Naive thymus-derived CD8-positive, alpha-beta T cell (primary cell): ENCODE measurements around the gene RPP14. TPM values are rescaled to one million over a fixed set of nuclear protein-coding genes. Genes with fewer than 3 reads are reported as not detected.
A peak's percentile ranks its signal among the peaks of the same experiment; 100 is the strongest.
"Not testable (repeated sequence)": the region's sequence is repeated elsewhere in the genome, so short reads cannot be mapped to it uniquely, and the experiment has no call there.

Source experiments
- ATAC-seq, 2 donors: fragments of 150-1000 bp; cut with Tn5 transposase in 1 of 2; sonication (Bioruptor Pico), chemical (Tn5 transposase) in 1 of 2; 1 replicate in 1 of 2; 2 replicates in 1 of 2; pipeline ENCODE4 v1.10.0; 2021; ENCODE audit warnings: mild to moderate bottlenecking in 2 of 2, moderate library complexity in 2 of 2
- POLR2A ChIA-PET: fragments of 350-600 bp; sonication (Branson Sonifier 250); formaldehyde crosslinking; loops from one replicate; lab custom pipeline; 2021; ENCODE audit warnings: antibody characterized with exemption; lab: Charles Lee
- DNase-seq, 10 donors: peaks; one replicate each; pipeline versions ENCODE4 v3.0.0 to v3.0.0-alpha.2; 2020 to 2022
- H3K27ac Mint-ChIP-seq, 10 donors: one replicate each; pipeline ENCODE4 v1.8.0; 2020 to 2022; ENCODE audit warnings: mild to moderate bottlenecking in 10 of 10, mixed read lengths in 10 of 10, moderate library complexity in 4 of 10, inconsistent platforms in 1 of 10
- H3K27me3 Mint-ChIP-seq, 5 donors: one replicate each; pipeline ENCODE4 v1.8.0; 2021 to 2022; ENCODE audit warnings: mixed read lengths in 5 of 5
- H3K36me3 Mint-ChIP-seq, 3 donors: one replicate each; pipeline ENCODE4 v1.8.0; 2020 to 2022; ENCODE audit warnings: mixed read lengths in 3 of 3, mild to moderate bottlenecking in 2 of 3, inconsistent platforms in 1 of 3
- H3K4me1 Mint-ChIP-seq, 4 donors: one replicate each; pipeline ENCODE4 v1.8.0; 2021 to 2022; ENCODE audit warnings: mixed read lengths in 4 of 4
- H3K4me3 Mint-ChIP-seq, 10 donors: one replicate each; pipeline ENCODE4 v1.8.0; 2020 to 2022; ENCODE audit warnings: mild to moderate bottlenecking in 10 of 10, mixed read lengths in 10 of 10, moderate library complexity in 6 of 10, inconsistent platforms in 1 of 10
- H3K9me3 Mint-ChIP-seq, 9 donors: one replicate each; pipeline ENCODE4 v1.8.0; 2020 to 2022; ENCODE audit warnings: mixed read lengths in 9 of 9, mild to moderate bottlenecking in 3 of 9, inconsistent platforms in 1 of 9, moderate library complexity in 1 of 9
- polyA plus RNA-seq, 3 donors: library from polyadenylated mRNA; unstranded; fragments of 300-500 nt; fragmentation: Illumina TruSeq; gene quantifications; one replicate each; pipeline ENCODE4 v1.2.3, GENCODE V29; 2021
- total RNA-seq, 8 experiments: library from RNA in 2 of 8; stranded (reverse) in 2 of 8; gene quantifications; one replicate each; pipeline ENCODE4 v1.2.3 and lab custom pipeline; 2021 to 2026

The RPP14 gene
- total RNA-seq (10 to 100 TPM; 19.4 to 20.4 TPM), polyA plus RNA-seq (1 to 10 TPM; 7.5 to 8.5 (median 7.8) TPM), total RNA-seq (lab: John Stamatoyannopoulos, UW) (7.5 to 14.4 (median 12.1) reads per million in 6 experiments)

DNA sequence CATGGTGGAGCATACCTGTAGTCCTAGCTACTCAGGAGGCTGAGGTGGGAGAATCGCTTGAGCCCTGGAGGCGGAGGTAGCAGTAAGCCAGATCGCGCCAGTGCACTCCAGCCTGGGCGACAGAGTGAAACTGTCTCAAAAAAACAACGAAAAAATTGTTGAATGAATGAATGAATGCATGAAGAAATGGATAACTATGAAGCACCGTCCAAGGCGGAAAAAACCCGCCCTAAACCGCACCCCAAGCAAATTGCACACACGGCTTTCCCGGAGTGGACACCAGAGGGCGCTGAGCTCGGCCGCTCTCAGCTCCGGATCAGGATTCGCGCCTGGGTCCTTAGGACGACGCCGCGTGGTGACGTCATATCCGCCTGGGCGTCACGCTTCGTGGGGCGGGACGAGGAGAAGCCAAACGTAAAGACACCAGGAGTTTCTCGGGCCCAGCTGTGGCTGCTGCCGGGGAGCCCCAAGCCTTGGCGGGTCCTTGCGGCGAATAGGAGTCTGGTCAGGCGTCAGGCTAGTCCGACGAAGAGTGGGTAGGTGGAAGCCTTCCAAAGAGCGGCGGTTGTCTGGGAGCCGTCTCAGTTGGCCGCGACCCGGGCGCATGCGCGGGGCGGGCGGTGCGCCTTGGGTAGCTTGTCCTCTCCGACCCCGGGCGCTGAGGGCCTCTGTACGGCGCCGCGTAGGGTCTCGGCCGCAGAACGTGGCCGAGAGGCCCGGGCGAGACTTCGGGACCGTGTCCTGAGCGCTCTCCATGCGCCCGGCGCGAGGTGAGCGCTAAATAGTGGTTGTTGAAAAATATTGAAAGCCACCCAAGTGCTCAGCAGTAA lies at the start of gene RPP14, which contains the start of gene HTD2:
Gene RPP14, plus strand, starts transcription at position 364 of the 830 bp plus-strand sequence. CDS start 4,085 bp downstream, outside the sequence.
Gene HTD2, plus strand, starts transcription at position 639 of the 830 bp plus-strand sequence. CDS start 11,094 bp downstream, outside the sequence.
- Mint-ChIP-seq H3K9me3 (peaks cover 0 to 13% (median 5%) of the 10 kb centered on the region in 9 donors), H3K27ac (peak within 1 kb of the TSS; percentile 97 to 100 (median 100)), H3K36me3 (peaks cover 0 to 18% (median 10%) of the 10 kb centered on the region in 3 donors), H3K27me3 (peaks cover 3 to 20% (median 11%) of the 10 kb centered on the region in 5 donors), H3K4me3 (peak within 1 kb of the TSS; percentile 92 to 100 (median 98)), H3K4me1 (peaks cover 11 to 44% (median 39%) of the 10 kb centered on the region in 4 donors)
- peak; percentile 95 to 100 (median 99) for DNase-seq
- ATAC-seq: peak; percentile 86 to 90
- POLR2A ChIA-PET: interaction anchor here (0.5 to 2.4 kb wide), 26 partner anchors 10 to 1749 kb away, joined by 3 to 33 read pairs (median 4); partner anchors contain the start of genes ABHD6, APPL1, ARF4 and CCDC66

DNA sequence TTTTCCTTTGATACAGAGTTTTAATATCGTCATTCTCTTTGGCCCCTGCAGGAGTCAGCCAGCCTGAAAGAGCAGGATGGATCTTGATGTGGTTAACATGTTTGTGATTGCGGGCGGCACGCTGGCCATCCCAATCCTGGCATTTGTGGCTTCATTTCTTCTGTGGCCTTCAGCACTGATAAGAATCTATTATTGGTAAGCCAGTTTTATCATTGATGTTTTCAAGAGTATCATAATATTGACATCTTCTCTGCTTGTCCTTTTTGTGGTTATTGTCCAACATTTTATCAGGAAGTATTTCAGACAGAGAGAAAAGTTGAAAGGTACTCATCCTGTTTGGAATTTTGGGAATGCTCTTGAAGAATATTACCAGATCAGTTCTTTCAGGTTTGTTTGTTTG lies 49.5 kb upstream of the RPP14 start:
- POLR2A ChIA-PET: no interaction called here
- DNase-seq: no peak
- Mint-ChIP-seq H3K4me1 (peaks cover 0 to 8% (median 2%) of the 10 kb centered on the region in 4 donors), H3K27me3 (no peaks in the 10 kb centered on the region), H3K9me3 (no peaks in the 10 kb centered on the region), H3K4me3 (no peak overlapping the region), H3K27ac (no peak overlapping the region), H3K36me3 (peaks cover 5 to 42% (median 20%) of the 10 kb centered on the region in 3 donors)
- no peak for ATAC-seq

DNA sequence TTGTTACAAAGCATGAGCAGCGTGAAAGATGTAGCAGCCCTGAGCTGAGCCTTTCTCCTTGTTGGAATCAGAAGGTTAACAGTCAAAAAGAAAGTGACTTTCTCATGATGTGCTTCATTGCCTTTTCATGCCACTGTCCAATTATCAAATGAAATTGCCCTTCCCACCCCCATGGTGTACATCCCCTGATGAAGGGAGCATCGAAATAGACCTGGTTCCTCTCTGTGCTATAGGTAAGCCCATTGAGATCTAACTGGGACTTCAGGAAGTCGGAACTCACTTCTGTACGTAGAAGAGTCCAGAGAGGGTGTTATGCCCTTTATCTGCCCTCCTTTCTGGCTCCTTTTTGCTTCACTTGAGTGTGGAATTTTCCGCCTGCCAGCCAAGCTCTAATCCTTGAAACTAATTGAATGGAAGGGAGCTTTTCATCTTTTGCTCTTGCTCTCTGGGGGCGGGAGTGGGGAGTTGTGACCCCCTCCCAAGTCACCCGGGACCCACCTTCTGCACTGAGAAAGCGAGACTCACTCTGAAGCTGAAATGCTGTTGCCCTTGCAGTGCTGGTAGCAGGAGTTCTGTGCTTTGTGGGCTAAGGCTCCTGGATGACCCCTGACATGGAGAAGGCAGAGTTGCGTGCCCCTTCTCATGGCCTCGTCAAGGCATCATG lies 47.5 kb upstream of the RPP14 start:
- no peaks in the 10 kb centered on the region for H3K9me3 Mint-ChIP-seq
- peaks cover 0 to 3% (median 1%) of the 10 kb centered on the region in 4 donors for H3K4me1 Mint-ChIP-seq
- H3K36me3 Mint-ChIP-seq: peaks cover 5 to 39% (median 20%) of the 10 kb centered on the region in 3 donors
- no peak overlapping the region for H3K4me3 Mint-ChIP-seq
- POLR2A ChIA-PET: no interaction called here
- no peaks in the 10 kb centered on the region for H3K27me3 Mint-ChIP-seq
- DNase-seq: no peak
- H3K27ac Mint-ChIP-seq: peak overlapping the region in 1 of 10 donors; percentile 40
- ATAC-seq: no peak

DNA sequence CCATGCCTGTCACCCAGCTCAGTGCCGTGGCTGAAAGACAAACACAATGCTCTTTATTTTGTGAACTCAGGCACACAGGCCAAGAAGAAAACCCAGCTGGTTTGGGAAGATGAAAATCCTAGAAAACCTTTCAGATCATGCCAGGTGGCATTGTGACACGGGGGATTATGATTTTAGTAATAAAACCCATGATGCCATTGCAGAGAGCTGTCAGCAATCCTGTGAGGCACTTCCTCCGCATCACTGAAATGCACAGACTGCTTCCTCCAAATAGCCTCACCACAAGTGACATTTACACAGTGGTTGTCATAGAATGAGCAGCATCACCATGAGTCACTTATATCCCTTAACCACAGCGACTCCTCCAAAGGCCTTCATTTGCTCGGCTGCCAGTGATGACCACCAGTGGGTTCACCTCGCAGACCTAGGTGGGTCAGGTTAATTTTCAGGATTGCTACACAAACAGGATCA lies 45.7 kb upstream of the RPP14 start:
- H3K36me3 Mint-ChIP-seq: peaks cover 5 to 39% (median 20%) of the 10 kb centered on the region in 3 donors
- ATAC-seq (no peak), DNase-seq (no peak)
- no peak overlapping the region for H3K27ac Mint-ChIP-seq
- no peaks in the 10 kb centered on the region for H3K27me3 Mint-ChIP-seq
- H3K4me1 Mint-ChIP-seq: peaks cover 0 to 3% (median 1%) of the 10 kb centered on the region in 4 donors
- POLR2A ChIA-PET: no interaction called here
- no peaks in the 10 kb centered on the region for H3K9me3 Mint-ChIP-seq
- no peak overlapping the region for H3K4me3 Mint-ChIP-seq

DNA sequence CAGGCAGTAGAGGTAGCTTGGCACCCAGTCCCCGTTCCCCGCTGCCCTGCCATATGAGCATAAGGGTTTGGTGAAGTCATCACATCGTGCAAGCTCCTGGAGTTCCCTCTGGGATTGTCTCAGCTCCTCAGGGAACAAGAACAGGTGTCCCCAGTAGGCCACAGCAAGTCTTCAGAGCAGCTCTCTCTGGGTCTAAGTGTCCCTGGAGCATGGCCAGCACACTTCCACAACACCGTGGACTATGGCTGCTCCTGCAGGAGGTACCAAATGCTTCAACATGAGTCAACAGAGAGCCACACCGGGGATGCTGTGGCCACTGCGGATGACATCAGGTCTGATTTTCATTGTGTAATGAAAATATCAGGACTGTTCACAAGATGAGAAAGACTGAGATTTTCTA lies 45.3 kb upstream of the RPP14 start:
- no peak overlapping the region for H3K27ac Mint-ChIP-seq
- POLR2A ChIA-PET: no interaction called here
- no peaks in the 10 kb centered on the region for H3K9me3 Mint-ChIP-seq
- H3K4me1 Mint-ChIP-seq: peaks cover 0 to 3% (median 1%) of the 10 kb centered on the region in 4 donors
- H3K27me3 Mint-ChIP-seq: no peaks in the 10 kb centered on the region
- H3K36me3 Mint-ChIP-seq: peaks cover 5 to 39% (median 20%) of the 10 kb centered on the region in 3 donors
- H3K4me3 Mint-ChIP-seq: no peak overlapping the region
- DNase-seq (no peak), ATAC-seq (no peak)

DNA sequence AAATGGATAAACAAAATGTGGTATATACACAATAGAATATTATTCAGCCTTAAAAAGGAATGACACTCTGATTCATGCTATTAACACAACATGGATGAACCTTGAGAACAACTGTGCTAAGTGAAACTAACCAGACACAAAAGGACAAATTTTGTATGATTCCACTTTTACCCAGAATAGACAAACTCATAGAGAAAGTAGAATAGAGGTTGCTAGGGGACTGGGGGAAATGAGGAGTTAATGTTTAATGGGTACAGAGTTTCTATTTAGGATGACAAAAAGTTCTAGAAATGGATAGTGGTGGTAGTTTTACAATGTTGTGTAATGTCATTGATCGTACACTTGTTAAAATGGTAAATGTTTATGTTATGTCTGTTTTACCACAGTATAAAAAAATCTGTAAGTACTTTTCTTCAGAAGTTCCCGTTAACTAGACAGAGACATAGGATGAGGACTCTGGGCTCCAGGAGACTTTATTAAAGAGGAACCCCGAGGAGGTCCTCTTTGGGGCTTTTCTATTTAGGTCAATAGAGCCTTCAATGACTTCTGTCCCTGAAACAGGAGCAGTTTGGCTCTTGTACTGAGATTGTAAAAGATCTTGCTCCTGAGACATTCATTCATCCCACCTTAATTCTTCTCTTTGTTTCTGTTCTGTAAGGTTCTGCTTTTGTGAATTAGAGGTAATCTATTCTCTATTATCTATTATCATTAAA lies 43.9 kb upstream of the RPP14 start:
- POLR2A ChIA-PET: no interaction called here
- Mint-ChIP-seq H3K36me3 (peaks cover 5 to 32% (median 15%) of the 10 kb centered on the region in 3 donors), H3K27ac (no peak overlapping the region), H3K27me3 (no peaks in the 10 kb centered on the region), H3K9me3 (no peaks in the 10 kb centered on the region), H3K4me3 (no peak overlapping the region), H3K4me1 (peaks cover 0 to 2% (median 0%) of the 10 kb centered on the region in 4 donors)
- ATAC-seq (no peak), DNase-seq (no peak)

DNA sequence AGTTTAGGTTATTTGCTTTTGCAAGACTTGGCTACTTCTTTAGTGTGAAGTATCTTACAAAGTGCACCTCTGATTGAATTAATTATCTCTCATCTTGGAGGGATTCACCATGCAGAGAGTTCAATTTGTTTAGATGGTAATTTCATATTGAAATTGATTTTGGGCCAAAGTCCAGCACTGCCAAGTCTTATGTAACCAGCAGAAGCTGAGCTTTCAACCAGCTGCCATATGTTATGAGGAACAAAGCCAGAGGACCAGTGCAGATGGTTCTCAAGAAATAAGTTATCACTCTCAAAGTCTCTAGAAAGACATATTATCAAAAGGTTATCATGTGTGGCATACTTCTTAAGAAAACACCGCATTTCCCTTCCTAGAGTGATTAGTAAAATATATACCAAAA lies 39.5 kb upstream of the RPP14 start:
- no peak for ATAC-seq
- Mint-ChIP-seq H3K27me3 (no peaks in the 10 kb centered on the region), H3K36me3 (peaks cover 0 to 28% (median 7%) of the 10 kb centered on the region in 3 donors), H3K4me3 (no peak overlapping the region), H3K9me3 (no peaks in the 10 kb centered on the region), H3K27ac (no peak overlapping the region), H3K4me1 (no peaks in the 10 kb centered on the region)
- no peak for DNase-seq
- POLR2A ChIA-PET: no interaction called here

DNA sequence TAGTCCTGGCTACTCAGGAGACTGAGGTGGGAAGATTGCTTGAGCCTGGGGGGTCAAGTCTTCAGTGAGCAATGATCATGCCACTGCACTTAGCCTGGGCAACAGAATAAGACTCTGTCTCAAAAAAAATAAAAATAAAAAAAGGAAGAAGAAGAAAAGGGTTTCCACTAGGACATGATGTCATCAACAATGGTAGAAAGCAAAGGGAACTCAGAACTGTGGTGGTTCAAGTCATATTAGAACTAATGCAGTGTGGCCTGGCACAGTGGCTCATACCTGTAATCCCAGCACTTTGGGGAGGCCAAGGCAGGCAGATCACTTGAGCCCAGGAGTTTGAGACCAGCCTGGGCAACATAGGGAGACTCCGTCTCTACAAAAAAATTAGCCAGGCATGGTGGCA lies 38.5 kb upstream of the RPP14 start:
- POLR2A ChIA-PET, ATAC-seq, H3K4me3 Mint-ChIP-seq, DNase-seq, H3K27me3 Mint-ChIP-seq, H3K4me1 Mint-ChIP-seq, H3K9me3 Mint-ChIP-seq: not testable (repeated sequence)
- peaks cover 3 to 30% (median 7%) of the 10 kb centered on the region in 3 donors for H3K36me3 Mint-ChIP-seq
- peak overlapping the region in 2 of 10 donors; percentile 21 to 53 for H3K27ac Mint-ChIP-seq

DNA sequence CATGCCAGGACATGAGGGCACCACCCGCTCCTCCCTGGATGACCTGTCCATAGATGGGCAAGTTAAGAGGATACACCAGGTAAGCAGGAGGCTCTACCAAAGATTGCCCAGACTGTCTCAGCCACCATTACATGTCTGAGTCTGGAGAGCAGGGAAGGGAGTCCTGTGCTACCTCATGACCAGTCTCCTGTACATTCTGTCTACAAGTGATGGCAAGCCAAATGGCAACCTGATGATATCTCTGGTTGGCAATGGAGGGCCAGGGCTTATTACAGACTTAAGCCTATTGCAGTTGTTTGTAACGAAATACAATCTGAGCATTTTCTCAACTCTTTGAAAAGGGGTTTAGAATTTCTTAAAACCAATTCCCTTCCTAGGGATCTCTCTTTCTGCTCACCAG lies 36.7 kb upstream of the RPP14 start:
- H3K36me3 Mint-ChIP-seq: peaks cover 3 to 42% (median 16%) of the 10 kb centered on the region in 3 donors
- ATAC-seq (no peak), DNase-seq (no peak)
- POLR2A ChIA-PET: no interaction called here
- peaks cover 0 to 5% (median 0%) of the 10 kb centered on the region in 4 donors for H3K4me1 Mint-ChIP-seq
- H3K27ac Mint-ChIP-seq: no peak overlapping the region
- no peak overlapping the region for H3K4me3 Mint-ChIP-seq
- H3K9me3 Mint-ChIP-seq: no peaks in the 10 kb centered on the region
- no peaks in the 10 kb centered on the region for H3K27me3 Mint-ChIP-seq

DNA sequence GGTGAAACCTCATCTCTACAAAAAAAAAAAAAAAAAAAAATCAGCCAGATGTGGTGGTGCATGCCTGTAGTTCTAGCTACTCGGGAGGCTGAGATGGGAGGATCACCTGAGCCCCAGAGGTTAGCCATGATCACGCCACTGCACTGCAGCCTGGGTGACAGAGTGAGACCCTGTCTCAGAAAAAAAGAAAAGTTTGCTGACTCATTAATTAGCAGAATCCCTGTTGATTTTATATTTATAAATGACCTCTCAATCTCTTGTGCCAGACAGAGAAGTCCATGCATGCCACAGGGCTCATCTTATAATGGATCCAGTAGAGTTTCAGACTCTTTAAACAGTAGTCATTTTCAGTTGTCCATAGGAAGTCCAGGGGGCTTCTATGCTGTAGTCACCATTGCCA lies 35.6 kb upstream of the RPP14 start:
- Mint-ChIP-seq H3K4me1 (peaks cover 0 to 5% (median 0%) of the 10 kb centered on the region in 4 donors), H3K4me3 (no peak overlapping the region), H3K36me3 (peaks cover 11 to 51% (median 22%) of the 10 kb centered on the region in 3 donors), H3K27me3 (no peaks in the 10 kb centered on the region), H3K9me3 (peaks cover 0 to 2% (median 0%) of the 10 kb centered on the region in 9 donors), H3K27ac (no peak overlapping the region)
- POLR2A ChIA-PET: no interaction called here
- ATAC-seq: no peak
- DNase-seq: no peak

DNA sequence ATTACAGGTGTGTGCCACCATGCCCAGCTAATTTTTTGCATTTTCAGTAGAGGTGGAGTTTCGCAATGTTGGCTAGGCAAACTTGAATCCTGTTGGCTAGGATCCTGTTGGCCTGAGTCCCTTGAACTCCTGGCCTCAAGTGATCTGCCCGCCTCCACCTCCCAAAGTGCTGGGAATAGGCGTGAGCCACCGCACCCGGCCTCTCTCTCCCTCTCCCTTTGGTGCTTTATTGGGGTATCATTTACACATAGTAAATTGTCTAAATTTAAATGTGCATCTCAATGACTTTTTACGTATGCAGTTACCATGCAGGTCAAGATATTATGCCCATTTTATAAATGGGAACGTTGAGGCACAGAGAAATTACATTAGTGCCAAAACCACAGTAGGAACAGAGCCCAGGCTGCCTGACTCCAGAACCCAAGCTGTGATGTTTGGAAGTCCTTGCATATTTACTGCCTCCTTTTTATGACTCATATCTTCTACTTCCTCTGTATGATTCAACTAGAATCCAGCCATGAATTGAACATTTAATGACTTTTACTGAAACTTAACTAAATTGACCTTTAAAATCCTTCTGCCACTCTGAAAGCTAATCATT lies 34.0 kb upstream of the RPP14 start:
- ATAC-seq (no peak), DNase-seq (no peak)
- Mint-ChIP-seq H3K36me3 (peaks cover 11 to 62% (median 33%) of the 10 kb centered on the region in 3 donors), H3K4me1 (peaks cover 0 to 5% (median 0%) of the 10 kb centered on the region in 4 donors), H3K27ac (peak overlapping the region in 4 of 10 donors; percentile 33 to 75 (median 58)), H3K4me3 (no peak overlapping the region), H3K27me3 (no peaks in the 10 kb centered on the region), H3K9me3 (peaks cover 0 to 2% (median 0%) of the 10 kb centered on the region in 9 donors)
- POLR2A ChIA-PET: no interaction called here

DNA sequence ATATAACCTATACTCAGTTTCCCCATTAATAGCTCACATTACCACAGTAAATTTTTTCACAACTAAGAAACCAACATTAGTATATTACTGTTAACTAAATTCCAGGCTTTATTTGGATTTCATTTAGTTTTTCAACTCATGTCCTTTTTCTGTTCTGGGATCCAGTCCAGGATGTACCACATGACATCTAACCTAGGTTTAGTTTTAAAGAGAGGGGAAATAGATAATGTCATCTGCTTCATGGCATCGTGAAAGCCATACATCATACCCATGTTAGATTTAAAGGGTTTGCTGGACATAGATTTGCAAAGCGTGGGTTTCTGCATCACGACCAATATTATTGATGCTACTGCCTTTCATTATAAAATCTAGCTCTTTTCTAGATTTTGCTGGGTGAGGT lies 33.2 kb upstream of the RPP14 start:
- POLR2A ChIA-PET: no interaction called here
- Mint-ChIP-seq H3K27ac (no peak overlapping the region), H3K9me3 (peaks cover 0 to 2% (median 0%) of the 10 kb centered on the region in 9 donors), H3K4me1 (peaks cover 0 to 5% (median 0%) of the 10 kb centered on the region in 4 donors), H3K36me3 (peaks cover 11 to 62% (median 36%) of the 10 kb centered on the region in 3 donors), H3K27me3 (no peaks in the 10 kb centered on the region), H3K4me3 (no peak overlapping the region)
- DNase-seq (no peak), ATAC-seq (no peak)
